H9 (cell line): ENCODE results near the gene SH2D3C. TPM values are rescaled to one million over a fixed set of nuclear protein-coding genes. Genes with fewer than 3 reads are reported as not detected.

Source experiments
- DNase-seq: peaks from one replicate; pipeline ENCODE4 v3.0.0-alpha.2; 2017
- H2AFZ ChIP-seq: one replicate; pipeline ENCODE4 v1.6.1; 2013; ENCODE audit warnings: mild to moderate bottlenecking, low read length, control low read depth, moderate library complexity
- H2AK5ac ChIP-seq: 2 replicates; pipeline ENCODE4 v1.6.1; 2013; ENCODE audit warnings: low read length, control low read depth, mixed read lengths; ENCODE audit not compliant: insufficient read length
- H2BK120ac ChIP-seq: one replicate; pipeline ENCODE4 v1.6.1; 2013; ENCODE audit warnings: low read depth, mild to moderate bottlenecking, low read length, control low read depth, inconsistent platforms; ENCODE audit not compliant: poor library complexity, severe bottlenecking
- H2BK12ac ChIP-seq: 2 replicates; pipeline ENCODE4 v1.6.1; 2013; ENCODE audit warnings: low read length, control low read depth, mixed read lengths, low read depth; ENCODE audit not compliant: insufficient read length
- H2BK15ac ChIP-seq: 2 replicates; pipeline ENCODE4 v1.6.1; 2013; ENCODE audit warnings: low read depth, low read length, control low read depth
- H2BK20ac ChIP-seq: one replicate; pipeline ENCODE4 v1.6.1; 2013; ENCODE audit warnings: low read depth, mild to moderate bottlenecking, low read length, control low read depth, inconsistent platforms; ENCODE audit not compliant: poor library complexity, severe bottlenecking
- H2BK5ac ChIP-seq: 2 replicates; pipeline ENCODE4 v1.6.1; 2013; ENCODE audit warnings: low read length, control low read depth, mixed read lengths; ENCODE audit not compliant: insufficient read length
- H3K14ac ChIP-seq: 2 replicates; pipeline ENCODE4 v1.6.1; 2013; ENCODE audit warnings: low read length, control low read depth; ENCODE audit not compliant: insufficient read depth
- H3K18ac ChIP-seq: 2 replicates; pipeline ENCODE4 v1.6.1; 2013; ENCODE audit warnings: low read depth, mild to moderate bottlenecking, mixed read lengths, low read length, control low read depth; ENCODE audit not compliant: insufficient read length
- H3K23ac ChIP-seq: 2 replicates; pipeline ENCODE4 v1.6.1; 2013; ENCODE audit warnings: low read length, control low read depth, mixed read lengths, low read depth; ENCODE audit not compliant: insufficient read length
- H3K23me2 ChIP-seq: 2 replicates; pipeline ENCODE4 v1.6.1; 2013; ENCODE audit warnings: low read depth, mild to moderate bottlenecking, mixed read lengths, low read length, control low read depth; ENCODE audit not compliant: insufficient read length, poor library complexity, severe bottlenecking
- H3K27ac ChIP-seq: 2 replicates; pipeline ENCODE4 v1.5.1; 2013; ENCODE audit warnings: low read length, control low read depth, mixed read lengths, low read depth; ENCODE audit not compliant: insufficient read length
- H3K27me3 ChIP-seq: 2 replicates; pipeline ENCODE4 v1.6.1; 2013; ENCODE audit warnings: low read length, control low read depth, inconsistent platforms; ENCODE audit not compliant: insufficient read depth
- H3K4ac ChIP-seq: 2 replicates; pipeline ENCODE4 v1.6.1; 2013; ENCODE audit warnings: low read depth, mild to moderate bottlenecking, control low read depth, inconsistent platforms, low read length, moderate library complexity
- H3K4me1 ChIP-seq: 2 replicates; pipeline ENCODE4 v1.6.1; 2013; ENCODE audit warnings: low read length, control low read depth, inconsistent platforms; ENCODE audit not compliant: insufficient read depth
- H3K4me2 ChIP-seq: 2 replicates; pipeline ENCODE4 v1.6.1; 2013; ENCODE audit warnings: low read length, control low read depth, mixed read lengths; ENCODE audit not compliant: insufficient read length, insufficient read depth
- H3K56ac ChIP-seq: 2 replicates; pipeline ENCODE4 v1.6.1; 2013; ENCODE audit warnings: low read depth, mild to moderate bottlenecking, mixed read lengths, low read length, control low read depth; ENCODE audit not compliant: insufficient read length
- H3K79me1 ChIP-seq: 2 replicates; pipeline ENCODE4 v1.6.1; 2013; ENCODE audit warnings: low read depth, mild to moderate bottlenecking, moderate library complexity, low read length, control low read depth, inconsistent platforms; ENCODE audit not compliant: insufficient read depth, poor library complexity, severe bottlenecking
- H3K79me2 ChIP-seq: 2 replicates; pipeline ENCODE4 v1.6.1; 2013; ENCODE audit warnings: low read length, control low read depth, inconsistent platforms; ENCODE audit not compliant: insufficient read depth
- H3K9ac ChIP-seq: 2 replicates; pipeline ENCODE4 v1.6.1; 2013; ENCODE audit warnings: low read length, control low read depth, mixed read lengths; ENCODE audit not compliant: insufficient read length; ENCODE audit errors: extremely low read depth
- H3K9me3 ChIP-seq: one replicate; pipeline ENCODE4 v1.6.1; 2013; ENCODE audit warnings: low read depth, low read length, inconsistent platforms; ENCODE audit not compliant: control insufficient read depth
- H3T11ph ChIP-seq: one replicate; pipeline ENCODE4 v1.6.1; 2013; ENCODE audit warnings: mild to moderate bottlenecking, low read length, control low read depth, inconsistent platforms
- H4K20me1 ChIP-seq: one replicate; pipeline ENCODE4 v1.6.1; 2013; ENCODE audit not compliant: control insufficient read depth, insufficient read length, insufficient read depth
- H4K5ac ChIP-seq: 2 replicates; pipeline ENCODE4 v1.6.1; 2013; ENCODE audit warnings: low read depth, mild to moderate bottlenecking, mixed read lengths, low read length, control low read depth; ENCODE audit not compliant: insufficient read length
- H4K8ac ChIP-seq: replicated peaks from 2 replicates; pipeline ENCODE4 v1.6.1; 2013; ENCODE audit warnings: low read length, control low read depth, mixed read lengths, low read depth; ENCODE audit not compliant: insufficient read length
- H4K91ac ChIP-seq: 2 replicates; pipeline ENCODE4 v1.6.1; 2013; ENCODE audit warnings: low read depth, mild to moderate bottlenecking, moderate library complexity, mixed read lengths, low read length, control low read depth; ENCODE audit not compliant: insufficient read length
- H3K27ac Mint-ChIP-seq, 3 experiments: 2 replicates in 2 of 3; 3 replicates in 1 of 3; pipeline ENCODE4 v1.8.0; 2020 to 2021; ENCODE audit warnings: mixed read lengths in 3 of 3, mild to moderate bottlenecking in 1 of 3, moderate library complexity in 1 of 3
- H3K27me3 Mint-ChIP-seq: 2 replicates; pipeline ENCODE4 v1.8.0; 2021; ENCODE audit warnings: low read depth, mild to moderate bottlenecking, moderate library complexity, mixed read lengths
- H3K36me3 Mint-ChIP-seq, 3 experiments: 2 replicates in 2 of 3; 3 replicates in 1 of 3; pipeline ENCODE4 v1.8.0; 2020 to 2021; ENCODE audit warnings: low read depth in 3 of 3, mixed read lengths in 3 of 3; ENCODE audit not compliant: insufficient read depth in 1 of 3
- H3K4me1 Mint-ChIP-seq, 2 experiments: 2 replicates each; pipeline ENCODE4 v1.8.0; 2020; ENCODE audit warnings: mixed read lengths in 2 of 2
- H3K4me3 Mint-ChIP-seq, 2 experiments: 2 replicates in 1 of 2; 3 replicates in 1 of 2; pipeline ENCODE4 v1.8.0; 2020 to 2021; ENCODE audit warnings: mild to moderate bottlenecking in 2 of 2, mixed read lengths in 2 of 2, moderate library complexity in 1 of 2
- H3K9me3 Mint-ChIP-seq, 2 experiments: 2 replicates in 1 of 2; 3 replicates in 1 of 2; pipeline ENCODE4 v1.8.0; 2020; ENCODE audit warnings: mild to moderate bottlenecking in 2 of 2, mixed read lengths in 2 of 2, moderate library complexity in 1 of 2
- CTCF ChIP-seq: fragments of 200-600 bp; sonication (generic); conservative IDR thresholded peaks from 3 replicates; pipeline ENCODE4 v1.8.0; 2021; ENCODE audit warnings: antibody characterized with exemption, mild to moderate bottlenecking
- WGBS: extraction: QIAGEN DNeasy Blood & Tissue Kit; methylation state at CpG from one replicate; pipeline ENCODE4 v1.1.7; 2013; ENCODE audit warnings: missing lambda C conversion rate, low lambda C conversion rate, mixed read lengths; ENCODE audit not compliant: insufficient read length; ENCODE audit errors: extremely low coverage; 5-methylcytosine and 5-hydroxymethylcytosine counted together
- total RNA-seq: library from RNA; stranded (reverse); gene quantifications from 2 replicates; pipeline ENCODE4 v1.2.1, GENCODE V29; 2021

The SH2D3C gene
- total RNA-seq, 1 experiment from 2014 or later, result 1.7 TPM

GRCh38 chr9:127762111-127762676 lies 16.3 kb downstream of the SH2D3C start:
- peaks cover 31 to 39% of the 10 kb centered on the region in 2 experiments for H3K4me1 Mint-ChIP-seq
- Histone ChIP-seq H3K23me2 (no peaks in the 10 kb centered on the region), H3K56ac (no peak overlapping the region), H3K27me3 (no peaks in the 10 kb centered on the region), H3K23ac (no peak overlapping the region), H2BK5ac (no peak overlapping the region), H2BK12ac (no peak overlapping the region), H3K4me1 (peaks cover 7% of the 10 kb centered on the region; the same call in 1 of the 2 replicates), H4K8ac (no peak overlapping the region), H4K20me1 (no peaks in the 10 kb centered on the region), H3K18ac (no peak overlapping the region), H3K27ac (no peak overlapping the region), H3K79me2 (no peaks in the 10 kb centered on the region), H2BK20ac (no peak overlapping the region), H3K4me2 (no peak overlapping the region), H3K4ac (no peak overlapping the region), H2BK15ac (no peak overlapping the region), H3K79me1 (no peaks in the 10 kb centered on the region), H3T11ph (no peak overlapping the region), H4K5ac (no peak overlapping the region), H2AK5ac (no peak overlapping the region), H4K91ac (no peak overlapping the region), H3K9me3 (no peaks in the 10 kb centered on the region), H3K9ac (no peak overlapping the region), H2AFZ (no peak overlapping the region), H2BK120ac (no peak overlapping the region), H3K14ac (no peak overlapping the region; the same call in 1 of the 2 replicates)
- no CpG with 5 or more reads among the region's 16 CpGs for WGBS
- H3K9me3 Mint-ChIP-seq, result no peaks in the 10 kb centered on the region; a peak in 1 of 5 replicates
- DNase-seq, result no peak
- H3K36me3 Mint-ChIP-seq, result no peaks in the 10 kb centered on the region
- H3K27ac Mint-ChIP-seq, result peak overlapping the region; percentile 3 to 83 (median 16); a peak in 3 of 7 replicates
- no peak for TF ChIP-seq CTCF
- peak overlapping the region in 1 of 2 experiments; percentile 57; a peak in 3 of 5 replicates for H3K4me3 Mint-ChIP-seq
- H3K27me3 Mint-ChIP-seq, result peaks cover 13% of the 10 kb centered on the region
